Upper lobe of left lung (tissue), 4 donors: ENCODE data around the gene CSKMT.

Experiments used
- POLR2A ChIP-seq, 4 donors: fragments of 450-650 bp; IDR thresholded peaks; one replicate each; pipeline ENCODE4 v1.5.1; 2016 to 2017; ENCODE audit warnings: antibody characterized with exemption in 4 of 4, mild to moderate bottlenecking in 2 of 4
- TF ChIP-seq, protein P1 (sequence below), 6 experiments: fragments of 450-650 bp in 4 of 6; fragments of 200-600 bp in 2 of 6; sonication (generic) in 2 of 6; IDR thresholded peaks; one replicate each; pipeline ENCODE4 v1.5.1; 2016 to 2019; ENCODE audit warnings: antibody characterized with exemption in 6 of 6

DNA sequence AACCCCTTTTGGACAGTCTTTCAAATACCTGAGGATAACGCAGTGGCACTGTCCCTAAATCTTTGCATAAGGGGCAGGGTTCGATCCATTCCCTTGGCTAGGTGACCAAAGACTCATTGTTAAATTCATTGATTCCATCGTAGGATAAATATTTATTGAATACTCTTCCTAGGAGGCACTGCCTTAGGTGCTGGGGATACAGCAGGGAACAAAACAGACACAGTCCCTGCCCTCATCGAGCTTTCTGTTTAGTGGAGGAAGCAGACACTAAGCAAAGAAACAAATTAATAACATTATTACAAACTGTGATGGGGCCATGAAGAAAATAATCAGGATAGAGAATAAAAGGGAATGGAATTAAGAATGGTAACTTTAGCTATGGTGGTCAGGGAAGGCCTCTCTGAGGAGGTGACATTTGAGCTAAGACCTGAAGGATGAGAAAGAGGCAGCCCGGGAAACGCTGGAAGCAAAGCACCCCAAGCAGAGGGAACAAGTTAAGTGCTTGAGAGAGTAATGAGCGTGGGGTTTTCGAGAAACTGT lies 44.0 kb upstream of the CSKMT start:
- TF ChIP-seq, protein P1, sequence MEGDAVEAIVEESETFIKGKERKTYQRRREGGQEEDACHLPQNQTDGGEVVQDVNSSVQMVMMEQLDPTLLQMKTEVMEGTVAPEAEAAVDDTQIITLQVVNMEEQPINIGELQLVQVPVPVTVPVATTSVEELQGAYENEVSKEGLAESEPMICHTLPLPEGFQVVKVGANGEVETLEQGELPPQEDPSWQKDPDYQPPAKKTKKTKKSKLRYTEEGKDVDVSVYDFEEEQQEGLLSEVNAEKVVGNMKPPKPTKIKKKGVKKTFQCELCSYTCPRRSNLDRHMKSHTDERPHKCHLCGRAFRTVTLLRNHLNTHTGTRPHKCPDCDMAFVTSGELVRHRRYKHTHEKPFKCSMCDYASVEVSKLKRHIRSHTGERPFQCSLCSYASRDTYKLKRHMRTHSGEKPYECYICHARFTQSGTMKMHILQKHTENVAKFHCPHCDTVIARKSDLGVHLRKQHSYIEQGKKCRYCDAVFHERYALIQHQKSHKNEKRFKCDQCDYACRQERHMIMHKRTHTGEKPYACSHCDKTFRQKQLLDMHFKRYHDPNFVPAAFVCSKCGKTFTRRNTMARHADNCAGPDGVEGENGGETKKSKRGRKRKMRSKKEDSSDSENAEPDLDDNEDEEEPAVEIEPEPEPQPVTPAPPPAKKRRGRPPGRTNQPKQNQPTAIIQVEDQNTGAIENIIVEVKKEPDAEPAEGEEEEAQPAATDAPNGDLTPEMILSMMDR (IDR thresholded peaks at IDR 0.05), result no peak
- no peak for TF ChIP-seq POLR2A (IDR thresholded peaks at IDR 0.05)
